Natural killer cell (primary cell): Measurements from ENCODE around the gene FAM131A. TPM values are rescaled to one million over a fixed set of nuclear protein-coding genes. Genes with fewer than 3 reads are reported as not detected.
A peak's percentile ranks its signal among the peaks of the same experiment; 100 is the strongest.

Experiments
- ATAC-seq, 3 donors: fragments of 150-1000 bp in 2 of 3; fragments of 200-7000 bp in 1 of 3; cut with Tn5 transposase; 1 replicate in 1 of 3; 2 replicates in 2 of 3; pipeline ENCODE4 v1.10.0; 2021; ENCODE audit warnings: mild to moderate bottlenecking in 2 of 3, moderate library complexity in 2 of 3
- DNase-seq, 2 donors: peaks; one replicate each; pipeline versions ENCODE4 v3.0.0 to v3.0.0-alpha.2; 2013 to 2021; ENCODE audit warnings: mixed read lengths in 1 of 2
- H3K27ac ChIP-seq: one replicate; pipeline ENCODE4 v1.5.1; 2013; ENCODE audit warnings: mild to moderate bottlenecking, low read length
- H3K27me3 ChIP-seq: one replicate; pipeline ENCODE4 v1.6.1; 2013; ENCODE audit warnings: low read length; ENCODE audit not compliant: control insufficient read depth, insufficient read depth
- H3K36me3 ChIP-seq: one replicate; pipeline ENCODE4 v1.6.1; 2013; ENCODE audit warnings: low read length; ENCODE audit not compliant: control insufficient read depth, insufficient read depth
- H3K4me1 ChIP-seq: one replicate; pipeline ENCODE4 v1.6.1; 2013; ENCODE audit warnings: low read length; ENCODE audit not compliant: control insufficient read depth, insufficient read depth
- H3K4me3 ChIP-seq: one replicate; pipeline ENCODE4 v1.5.1; 2013; ENCODE audit warnings: low read length
- H3K9me3 ChIP-seq: one replicate; pipeline ENCODE4 v1.6.1; 2013; ENCODE audit warnings: low read length; ENCODE audit not compliant: control insufficient read depth, insufficient read depth
- H3K27ac Mint-ChIP-seq, 2 donors: one replicate each; pipeline ENCODE4 v1.8.0; 2022; ENCODE audit warnings: mild to moderate bottlenecking in 2 of 2, mixed read lengths in 2 of 2, moderate library complexity in 1 of 2
- H3K27me3 Mint-ChIP-seq, 2 donors: one replicate each; pipeline ENCODE4 v1.8.0; 2022; ENCODE audit warnings: low read depth in 2 of 2, mixed read lengths in 2 of 2
- H3K36me3 Mint-ChIP-seq: one replicate; pipeline ENCODE4 v1.8.0; 2022; ENCODE audit warnings: mixed read lengths
- H3K4me1 Mint-ChIP-seq, 2 donors: one replicate each; pipeline ENCODE4 v1.8.0; 2022; ENCODE audit warnings: mixed read lengths in 2 of 2
- H3K4me3 Mint-ChIP-seq: one replicate; pipeline ENCODE4 v1.8.0; 2022; ENCODE audit warnings: mild to moderate bottlenecking, moderate library complexity, mixed read lengths
- H3K9me3 Mint-ChIP-seq, 2 donors: one replicate each; pipeline ENCODE4 v1.8.0; 2022; ENCODE audit warnings: mixed read lengths in 2 of 2
- WGBS: methylation state at CpG from one replicate; pipeline ENCODE4 v1.1.7; 2013; ENCODE audit warnings: missing lambda C conversion rate; ENCODE audit not compliant: insufficient coverage; 5-methylcytosine and 5-hydroxymethylcytosine counted together
- intact Hi-C: fragments of 100-400 bp; cut with micrococcal nuclease; formaldehyde crosslinking; loops from one replicate; pipeline ENCODE4 v1.14.2; 2022
- total RNA-seq, 4 donors: library from RNA; stranded (reverse); fragments of 120-200 nt in 1 of 4; gene quantifications; one replicate each; pipeline versions ENCODE4 v1.2.3 to v1.2.4, GENCODE V29; 2013 to 2022
- TF ChIP-seq, protein P1 (sequence below): fragments of 200-600 bp; IDR thresholded peaks from one replicate; pipeline ENCODE4 v1.8.0; 2022; ENCODE audit warnings: antibody characterized with exemption

The FAM131A gene
- total RNA-seq, 3 donors from 2014 or later (not counting 1 experiment from before 2014, with no cell fraction given) = 6.9 to 8.8 (median 8.5) TPM

DNA sequence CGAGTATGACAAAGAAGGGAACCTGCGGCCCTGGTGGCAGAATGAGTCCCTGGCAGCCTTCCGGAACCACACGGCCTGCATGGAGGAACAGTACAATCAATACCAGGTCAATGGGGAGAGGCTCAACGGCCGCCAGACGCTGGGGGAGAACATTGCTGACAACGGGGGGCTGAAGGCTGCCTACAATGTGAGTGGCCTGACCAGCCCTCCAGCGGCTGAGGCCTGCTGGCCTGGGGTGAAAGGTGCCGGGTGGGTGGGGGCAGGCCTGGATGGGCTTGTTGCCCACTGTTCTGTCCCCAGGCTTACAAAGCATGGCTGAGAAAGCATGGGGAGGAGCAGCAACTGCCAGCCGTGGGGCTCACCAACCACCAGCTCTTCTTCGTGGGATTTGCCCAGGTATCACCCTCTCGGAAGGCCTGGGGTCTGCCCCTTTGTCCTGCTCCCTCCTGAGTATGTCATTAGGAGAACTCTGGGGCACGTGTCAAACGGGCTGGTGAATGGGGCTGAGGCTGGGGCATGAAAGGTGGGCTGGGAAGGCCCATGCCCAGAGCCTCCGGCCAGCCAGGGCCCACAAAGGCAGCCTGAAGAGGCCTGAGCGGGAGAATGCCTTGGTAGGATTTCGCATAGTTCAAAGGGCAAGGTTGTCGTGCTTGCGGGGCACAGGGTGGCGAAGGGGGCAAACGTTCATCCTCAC is 46.2 kb upstream of the FAM131A start:
- H3K36me3 Mint-ChIP-seq = no peaks in the 10 kb centered on the region
- intact Hi-C loops = no loop called here
- WGBS = 88% methylated on average over 22 of the region's 22 CpGs
- no peaks in the 10 kb centered on the region for H3K9me3 Mint-ChIP-seq
- no peak for DNase-seq
- Histone ChIP-seq H3K36me3 (no peaks in the 10 kb centered on the region), H3K27ac (no peak overlapping the region), H3K9me3 (no peaks in the 10 kb centered on the region), H3K4me1 (no peaks in the 10 kb centered on the region), H3K27me3 (no peaks in the 10 kb centered on the region), H3K4me3 (no peak overlapping the region)
- TF ChIP-seq, protein P1, sequence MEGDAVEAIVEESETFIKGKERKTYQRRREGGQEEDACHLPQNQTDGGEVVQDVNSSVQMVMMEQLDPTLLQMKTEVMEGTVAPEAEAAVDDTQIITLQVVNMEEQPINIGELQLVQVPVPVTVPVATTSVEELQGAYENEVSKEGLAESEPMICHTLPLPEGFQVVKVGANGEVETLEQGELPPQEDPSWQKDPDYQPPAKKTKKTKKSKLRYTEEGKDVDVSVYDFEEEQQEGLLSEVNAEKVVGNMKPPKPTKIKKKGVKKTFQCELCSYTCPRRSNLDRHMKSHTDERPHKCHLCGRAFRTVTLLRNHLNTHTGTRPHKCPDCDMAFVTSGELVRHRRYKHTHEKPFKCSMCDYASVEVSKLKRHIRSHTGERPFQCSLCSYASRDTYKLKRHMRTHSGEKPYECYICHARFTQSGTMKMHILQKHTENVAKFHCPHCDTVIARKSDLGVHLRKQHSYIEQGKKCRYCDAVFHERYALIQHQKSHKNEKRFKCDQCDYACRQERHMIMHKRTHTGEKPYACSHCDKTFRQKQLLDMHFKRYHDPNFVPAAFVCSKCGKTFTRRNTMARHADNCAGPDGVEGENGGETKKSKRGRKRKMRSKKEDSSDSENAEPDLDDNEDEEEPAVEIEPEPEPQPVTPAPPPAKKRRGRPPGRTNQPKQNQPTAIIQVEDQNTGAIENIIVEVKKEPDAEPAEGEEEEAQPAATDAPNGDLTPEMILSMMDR = no peak
- H3K4me1 Mint-ChIP-seq = no peaks in the 10 kb centered on the region
- peaks cover 3 to 7% of the 10 kb centered on the region in 2 donors for H3K27me3 Mint-ChIP-seq
- H3K27ac Mint-ChIP-seq = no peak overlapping the region
- no peak overlapping the region for H3K4me3 Mint-ChIP-seq
- ATAC-seq = no peak

DNA sequence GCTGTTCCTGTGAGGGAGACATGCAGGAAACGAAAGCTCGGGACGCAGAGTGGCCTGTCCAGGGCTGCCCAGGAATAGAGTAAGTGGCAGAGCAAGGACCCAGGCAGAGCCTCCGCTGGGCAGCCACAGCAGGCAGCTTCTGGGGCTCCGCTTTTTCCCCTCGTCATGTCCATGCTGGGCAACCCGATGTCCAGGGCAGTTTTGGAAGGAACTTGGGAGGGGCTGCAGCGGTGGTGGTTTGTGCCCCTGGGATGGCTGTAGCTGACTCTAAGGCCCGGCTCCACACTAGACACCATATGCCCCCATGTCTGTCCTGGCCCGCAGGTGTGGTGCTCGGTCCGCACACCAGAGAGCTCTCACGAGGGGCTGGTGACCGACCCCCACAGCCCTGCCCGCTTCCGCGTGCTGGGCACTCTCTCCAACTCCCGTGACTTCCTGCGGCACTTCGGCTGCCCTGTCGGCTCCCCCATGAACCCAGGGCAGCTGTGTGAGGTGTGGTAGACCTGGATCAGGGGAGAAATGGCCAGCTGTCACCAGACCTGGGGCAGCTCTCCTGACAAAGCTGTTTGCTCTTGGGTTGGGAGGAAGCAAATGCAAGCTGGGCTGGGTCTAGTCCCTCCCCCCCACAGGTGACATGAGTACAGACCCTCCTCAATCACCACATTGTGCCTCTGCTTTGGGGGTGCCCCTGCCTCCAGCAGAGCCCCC is 45.5 kb upstream of the FAM131A start:
- ATAC-seq (no peak), DNase-seq (no peak)
- intact Hi-C loops = no loop called here
- Histone ChIP-seq H3K27ac (no peak overlapping the region), H3K4me1 (no peaks in the 10 kb centered on the region), H3K36me3 (no peaks in the 10 kb centered on the region), H3K9me3 (no peaks in the 10 kb centered on the region), H3K4me3 (no peak overlapping the region), H3K27me3 (no peaks in the 10 kb centered on the region)
- 95% methylated on average over 21 of the region's 21 CpGs for WGBS
- no peaks in the 10 kb centered on the region for H3K9me3 Mint-ChIP-seq
- no peaks in the 10 kb centered on the region for H3K36me3 Mint-ChIP-seq
- H3K27ac Mint-ChIP-seq = no peak overlapping the region
- peaks cover 0 to 2% of the 10 kb centered on the region in 2 donors for H3K27me3 Mint-ChIP-seq
- no peaks in the 10 kb centered on the region for H3K4me1 Mint-ChIP-seq
- TF ChIP-seq, protein P1 = no peak
- no peak overlapping the region for H3K4me3 Mint-ChIP-seq

DNA sequence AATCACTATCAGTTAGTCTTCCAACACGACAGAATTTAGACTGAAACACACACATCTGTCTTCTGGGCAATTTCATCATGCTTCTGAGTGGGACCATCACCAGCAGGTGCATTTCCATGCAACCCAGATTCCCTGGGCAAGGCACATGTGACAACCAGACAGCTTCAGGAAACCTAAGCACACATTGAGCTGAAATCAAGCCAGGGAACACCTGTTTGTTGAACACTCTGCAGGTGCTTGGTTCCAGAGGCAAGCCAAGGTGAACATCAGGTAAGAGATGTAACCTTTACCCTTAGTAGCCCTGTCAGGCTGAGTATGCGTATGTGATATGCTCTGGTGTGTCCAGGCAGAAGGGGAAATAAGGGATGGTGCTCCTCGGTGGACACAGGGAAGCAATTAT is 41.6 kb upstream of the FAM131A start:
- peaks cover 5% of the 10 kb centered on the region for H3K36me3 ChIP-seq
- Mint-ChIP-seq H3K9me3 (no peaks in the 10 kb centered on the region), H3K36me3 (no peaks in the 10 kb centered on the region), H3K4me1 (peaks cover 9 to 22% of the 10 kb centered on the region in 2 donors), H3K27me3 (no peaks in the 10 kb centered on the region), H3K27ac (no peak overlapping the region), H3K4me3 (peak overlapping the region; percentile 25)
- peaks cover 18% of the 10 kb centered on the region for H3K4me1 ChIP-seq
- no peaks in the 10 kb centered on the region for H3K9me3 ChIP-seq
- DNase-seq (no peak), ATAC-seq (no peak)
- intact Hi-C loops = no loop called here
- H3K4me3 ChIP-seq = no peak overlapping the region
- 86% methylated on average over 2 of the region's 3 CpGs for WGBS
- no peak overlapping the region for H3K27ac ChIP-seq
- H3K27me3 ChIP-seq = no peaks in the 10 kb centered on the region
- TF ChIP-seq, protein P1 = no peak
